Left renal cortex interstitium (tissue), 4 donors: ENCODE data around the gene CFAP20DC. TPM values are rescaled to one million over a fixed set of nuclear protein-coding genes. Genes with fewer than 3 reads are reported as not detected.
"Not testable (repeated sequence)": the region's sequence is repeated elsewhere in the genome, so short reads cannot be mapped to it uniquely, and the experiment has no call there.

Experiments used
- DNase-seq, 4 donors: peaks; one replicate each; pipeline ENCODE4 v3.0.0-alpha.2; 2013; ENCODE audit warnings: low read depth in 4 of 4, low spot score in 2 of 4, missing footprints in 1 of 4
- polyA plus RNA-seq, 4 donors: library from polyadenylated mRNA; unstranded; fragments of 120-200 nt; gene quantifications; one replicate each; pipeline ENCODE4 v1.2.1, GENCODE V29; 2013; ENCODE audit not compliant: insufficient read length in 4 of 4

CFAP20DC gene
- 1 to 10 TPM; 3.9 to 4.6 (median 4.2) TPM for polyA plus RNA-seq

GRCh38 chr3:59049671-59050331 is at the start of gene CFAP20DC:
CFAP20DC (minus strand) TSS chr3:59050025; CDS start chr3:59049631, 394 bp downstream.
- peak; percentile 60 to 93 (median 84) for DNase-seq

- DNase-seq = not testable (repeated sequence)
Observed at GRCh38 chr3:59098516-59098915, 48.7 kb upstream of the CFAP20DC start.

- DNase-seq = no peak
Observed at GRCh38 chr3:59094446-59094845, 44.6 kb upstream of the CFAP20DC start.

GRCh38 chr3:59093521-59093920 is 43.7 kb upstream of the CFAP20DC start:
- DNase-seq = no peak

- no peak for DNase-seq
Observed at GRCh38 chr3:59088761-59089160, 38.9 kb upstream of the CFAP20DC start.

- no peak for DNase-seq
Observed at GRCh38 chr3:59085976-59086375, 36.2 kb upstream of the CFAP20DC start.

- DNase-seq = no peak
Observed at GRCh38 chr3:59084583-59084982, 34.8 kb upstream of the CFAP20DC start.

GRCh38 chr3:59082106-59082505 is 32.3 kb upstream of the CFAP20DC start:
- DNase-seq = no peak

GRCh38 chr3:59081071-59081470 is 31.2 kb upstream of the CFAP20DC start:
- DNase-seq = no peak

GRCh38 chr3:59079962-59080361 is 30.1 kb upstream of the CFAP20DC start:
- no peak for DNase-seq

GRCh38 chr3:59074764-59075163 is 24.9 kb upstream of the CFAP20DC start:
- DNase-seq = no peak

- no peak for DNase-seq
Observed at GRCh38 chr3:59072681-59073080, 22.9 kb upstream of the CFAP20DC start.

GRCh38 chr3:59069838-59070237 is 20.0 kb upstream of the CFAP20DC start:
- no peak for DNase-seq

GRCh38 chr3:59065240-59065639 is 15.4 kb upstream of the CFAP20DC start:
- no peak for DNase-seq

GRCh38 chr3:59064728-59065127 is 14.9 kb upstream of the CFAP20DC start:
- DNase-seq = no peak

- DNase-seq = no peak
Observed at GRCh38 chr3:59064276-59064675, 14.5 kb upstream of the CFAP20DC start.

- no peak for DNase-seq
Observed at GRCh38 chr3:59056706-59057105, 6.9 kb upstream of the CFAP20DC start.

- DNase-seq = no peak
Observed at GRCh38 chr3:59052803-59053411, 3.1 kb upstream of the CFAP20DC start.

GRCh38 chr3:59050811-59051414 is 1.1 kb upstream of the CFAP20DC start:
- not testable (repeated sequence) for DNase-seq

GRCh38 chr3:59046839-59047238 is 3.0 kb downstream of the CFAP20DC start:
- no peak for DNase-seq

GRCh38 chr3:59043391-59043790 is 6.4 kb downstream of the CFAP20DC start:
- DNase-seq = no peak

GRCh38 chr3:59040902-59041301 is 8.9 kb downstream of the CFAP20DC start:
- DNase-seq = no peak
